Gastroesophageal sphincter (tissue), 3 donors: Measurements from ENCODE around the gene KRT3.

Experiments used
- POLR2A ChIP-seq, 2 donors: fragments of 450-650 bp; IDR thresholded peaks; one replicate each; pipeline ENCODE4 v1.6.1; 2017; ENCODE audit warnings: antibody characterized with exemption in 2 of 2, mild to moderate bottlenecking in 2 of 2, moderate library complexity in 1 of 2
- POLR2AphosphoS5 ChIP-seq: sonication (generic); formaldehyde crosslinking; IDR thresholded peaks from one replicate; pipeline ENCODE4 v1.6.1; 2017; ENCODE audit warnings: antibody characterized with exemption
- TF ChIP-seq, protein P1 (sequence below), 4 experiments: fragments of 200-600 bp in 2 of 4; fragments of 450-650 bp in 2 of 4; sonication (generic) in 1 of 4; IDR thresholded peaks; one replicate each; pipeline ENCODE4 v1.5.1; 2017 to 2019; ENCODE audit warnings: antibody characterized with exemption in 4 of 4, mild to moderate bottlenecking in 2 of 4, moderate library complexity in 2 of 4

DNA sequence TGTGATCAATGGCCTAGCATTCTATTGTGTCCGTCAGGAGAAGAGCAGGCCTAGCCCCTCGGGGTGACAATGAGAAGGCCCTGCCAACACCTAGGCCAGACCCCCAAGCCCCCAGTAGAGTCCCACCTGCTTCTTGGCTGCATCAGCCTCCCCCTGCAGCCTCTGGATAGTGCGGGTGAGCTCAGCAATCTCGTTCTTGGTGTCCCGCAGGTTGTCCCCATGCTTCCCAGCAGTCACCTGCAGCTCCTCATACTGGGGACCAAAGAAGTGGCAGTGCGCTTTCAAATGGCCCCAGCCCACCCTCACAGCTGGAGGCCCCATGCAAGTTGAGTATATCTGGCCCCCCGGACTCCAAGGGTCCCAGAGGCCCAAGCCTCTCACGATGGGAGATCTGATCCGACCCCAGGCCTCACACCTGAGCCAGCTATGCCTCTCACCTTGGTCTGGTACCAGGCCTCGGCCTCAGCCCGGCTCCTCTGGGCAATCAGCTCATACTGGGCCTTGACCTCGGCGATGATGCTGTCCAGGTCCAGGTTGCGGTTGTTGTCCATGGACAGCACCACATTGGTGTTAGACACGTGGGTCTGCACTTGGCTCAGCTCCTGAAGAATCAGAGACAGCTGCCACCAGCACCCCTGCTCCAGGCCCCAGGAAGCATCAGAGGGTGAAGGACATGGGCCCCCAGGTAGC is 28.0 kb upstream of the KRT3 start:
- TF ChIP-seq, protein P1, sequence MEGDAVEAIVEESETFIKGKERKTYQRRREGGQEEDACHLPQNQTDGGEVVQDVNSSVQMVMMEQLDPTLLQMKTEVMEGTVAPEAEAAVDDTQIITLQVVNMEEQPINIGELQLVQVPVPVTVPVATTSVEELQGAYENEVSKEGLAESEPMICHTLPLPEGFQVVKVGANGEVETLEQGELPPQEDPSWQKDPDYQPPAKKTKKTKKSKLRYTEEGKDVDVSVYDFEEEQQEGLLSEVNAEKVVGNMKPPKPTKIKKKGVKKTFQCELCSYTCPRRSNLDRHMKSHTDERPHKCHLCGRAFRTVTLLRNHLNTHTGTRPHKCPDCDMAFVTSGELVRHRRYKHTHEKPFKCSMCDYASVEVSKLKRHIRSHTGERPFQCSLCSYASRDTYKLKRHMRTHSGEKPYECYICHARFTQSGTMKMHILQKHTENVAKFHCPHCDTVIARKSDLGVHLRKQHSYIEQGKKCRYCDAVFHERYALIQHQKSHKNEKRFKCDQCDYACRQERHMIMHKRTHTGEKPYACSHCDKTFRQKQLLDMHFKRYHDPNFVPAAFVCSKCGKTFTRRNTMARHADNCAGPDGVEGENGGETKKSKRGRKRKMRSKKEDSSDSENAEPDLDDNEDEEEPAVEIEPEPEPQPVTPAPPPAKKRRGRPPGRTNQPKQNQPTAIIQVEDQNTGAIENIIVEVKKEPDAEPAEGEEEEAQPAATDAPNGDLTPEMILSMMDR (IDR thresholded peaks at IDR 0.05): no peak
- TF ChIP-seq POLR2A (IDR thresholded peaks at IDR 0.05): no peak
- no peak for TF ChIP-seq POLR2AphosphoS5
